Muscle of leg (tissue), 11 donors: ENCODE results near the gene PLXDC2. TPM values are rescaled to one million over a fixed set of nuclear protein-coding genes. Genes with fewer than 3 reads are reported as not detected.
A peak's percentile ranks its signal among the peaks of the same experiment; 100 is the strongest.

ENCODE experiments used
- DNase-seq: peaks from one replicate; pipeline ENCODE4 v3.0.0; 2013
- H3K27ac ChIP-seq: one replicate; pipeline ENCODE4 v1.5.1; 2013; ENCODE audit warnings: mild to moderate bottlenecking, low read length, control low read depth
- H3K27me3 ChIP-seq: one replicate; pipeline ENCODE4 v1.6.1; 2013; ENCODE audit warnings: low read length; ENCODE audit not compliant: control insufficient read depth, insufficient read depth
- H3K36me3 ChIP-seq: one replicate; pipeline ENCODE4 v1.6.1; 2013; ENCODE audit warnings: low read length; ENCODE audit not compliant: control insufficient read depth, insufficient read depth
- H3K4me1 ChIP-seq: one replicate; pipeline ENCODE4 v1.6.1; 2013; ENCODE audit warnings: low read length; ENCODE audit not compliant: control insufficient read depth, insufficient read depth
- H3K4me3 ChIP-seq: one replicate; pipeline ENCODE4 v1.5.1; 2013; ENCODE audit warnings: low read length, control low read depth
- H3K9me3 ChIP-seq: replicated peaks from 2 replicates; pipeline ENCODE4 v1.6.1; 2013; ENCODE audit warnings: low read depth, low read length; ENCODE audit not compliant: control insufficient read depth
- WGBS: methylation state at CpG from one replicate; pipeline ENCODE4 v1.1.5; 2013; ENCODE audit warnings: missing lambda C conversion rate; ENCODE audit not compliant: insufficient coverage; 5-methylcytosine and 5-hydroxymethylcytosine counted together
- polyA plus RNA-seq, 8 donors: library from polyadenylated mRNA; unstranded; fragments of 120-200 nt; gene quantifications; one replicate each; pipeline versions ENCODE4 v1.2.1 to v1.2.3, GENCODE V29; 2013; ENCODE audit warnings: inconsistent platforms in 1 of 8, low replicate concordance in 1 of 8; ENCODE audit not compliant: insufficient read length in 8 of 8, insufficient read depth in 1 of 8
- total RNA-seq: library from RNA; stranded (reverse); fragments of 120-200 nt; gene quantifications from one replicate; pipeline ENCODE4 v1.2.4, GENCODE V29; 2013

PLXDC2 gene
- total and polyA plus RNA-seq, 9 donors = 20.9 to 49.9 (median 33.9) TPM

DNA sequence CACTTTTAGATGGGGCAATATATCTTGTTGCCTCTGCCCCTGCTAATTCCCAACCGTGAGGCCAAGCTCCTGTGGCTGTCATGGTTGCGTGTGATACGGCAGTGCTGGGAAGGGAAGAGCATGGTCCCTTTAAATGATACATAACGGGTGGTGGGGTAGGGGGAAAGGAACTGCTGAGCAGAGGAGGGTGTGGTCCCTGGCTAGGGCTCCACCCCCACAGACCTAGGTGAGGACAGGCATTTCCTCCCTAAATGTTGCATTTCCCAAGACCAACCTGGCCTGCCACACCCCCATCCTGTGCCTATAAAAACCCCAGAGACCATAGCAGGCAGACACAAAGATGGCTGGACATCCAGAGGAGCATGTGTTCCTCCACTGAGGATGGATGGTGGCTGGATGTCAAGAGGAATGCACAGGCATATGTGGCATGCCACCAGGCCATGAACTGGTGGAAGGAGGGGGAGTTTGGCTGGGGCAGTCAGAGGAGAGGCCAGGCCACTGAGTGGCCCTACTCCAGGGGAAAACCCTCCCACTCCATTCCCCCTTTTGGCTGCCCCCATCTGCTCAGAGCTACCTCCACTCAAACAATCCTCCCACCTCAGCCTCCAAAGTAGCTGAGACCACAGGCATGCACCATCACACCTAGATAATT lies 104.0 kb downstream of the PLXDC2 start:
- Histone ChIP-seq H3K9me3 (no peaks in the 10 kb centered on the region), H3K27ac (no peak overlapping the region), H3K4me3 (no peak overlapping the region), H3K27me3 (no peaks in the 10 kb centered on the region), H3K36me3 (no peaks in the 10 kb centered on the region), H3K4me1 (peaks cover 11% of the 10 kb centered on the region)
- DNase-seq = no peak
- 100% methylated on average over 2 of the region's 4 CpGs for WGBS

DNA sequence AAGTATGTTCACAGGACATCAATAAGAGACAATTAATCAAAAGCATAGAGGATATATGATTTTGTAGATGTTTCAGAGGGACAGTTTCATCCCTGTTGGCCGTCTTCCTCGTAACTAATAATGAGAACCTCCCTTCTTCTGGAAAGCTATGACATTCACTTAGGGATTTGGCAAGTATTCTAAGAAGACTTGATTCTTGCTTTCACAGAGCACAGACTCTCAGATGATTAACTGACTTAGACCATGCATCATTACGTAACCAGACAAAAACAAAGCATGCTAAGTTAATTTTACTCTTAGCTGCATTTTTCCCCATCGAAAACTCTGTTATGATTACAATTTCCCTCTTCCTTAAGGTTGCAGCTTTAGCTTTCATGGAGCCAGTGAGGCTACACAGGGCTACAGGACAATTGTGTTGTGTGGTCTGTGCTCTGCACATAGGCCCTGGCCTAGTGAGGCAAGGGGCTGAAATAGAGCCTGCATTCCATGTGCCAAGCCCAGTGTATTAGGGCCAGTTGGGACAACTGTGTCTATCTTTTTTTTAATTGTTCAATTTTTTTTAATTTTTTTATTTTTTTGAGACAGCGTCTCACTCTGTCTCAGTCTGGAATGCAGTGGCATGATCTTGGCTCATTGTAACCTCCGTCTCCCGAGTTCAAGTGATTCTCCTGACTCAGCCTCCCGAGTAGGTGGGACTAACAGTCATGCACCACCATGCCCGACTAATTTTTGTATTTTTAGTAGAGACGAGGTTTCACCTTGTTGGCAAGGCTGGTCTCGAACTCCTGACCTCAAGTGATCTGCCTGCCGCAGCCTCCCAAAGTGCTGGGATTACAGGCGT lies 105.3 kb downstream of the PLXDC2 start:
- no peaks in the 10 kb centered on the region for H3K36me3 ChIP-seq
- H3K4me1 ChIP-seq = peaks cover 11% of the 10 kb centered on the region
- peak overlapping the region; percentile 78 for H3K27ac ChIP-seq
- no peaks in the 10 kb centered on the region for H3K9me3 ChIP-seq
- H3K27me3 ChIP-seq = no peaks in the 10 kb centered on the region
- 64% methylated on average over 8 of the region's 13 CpGs for WGBS
- no peak overlapping the region for H3K4me3 ChIP-seq
- peak; percentile 95 for DNase-seq

DNA sequence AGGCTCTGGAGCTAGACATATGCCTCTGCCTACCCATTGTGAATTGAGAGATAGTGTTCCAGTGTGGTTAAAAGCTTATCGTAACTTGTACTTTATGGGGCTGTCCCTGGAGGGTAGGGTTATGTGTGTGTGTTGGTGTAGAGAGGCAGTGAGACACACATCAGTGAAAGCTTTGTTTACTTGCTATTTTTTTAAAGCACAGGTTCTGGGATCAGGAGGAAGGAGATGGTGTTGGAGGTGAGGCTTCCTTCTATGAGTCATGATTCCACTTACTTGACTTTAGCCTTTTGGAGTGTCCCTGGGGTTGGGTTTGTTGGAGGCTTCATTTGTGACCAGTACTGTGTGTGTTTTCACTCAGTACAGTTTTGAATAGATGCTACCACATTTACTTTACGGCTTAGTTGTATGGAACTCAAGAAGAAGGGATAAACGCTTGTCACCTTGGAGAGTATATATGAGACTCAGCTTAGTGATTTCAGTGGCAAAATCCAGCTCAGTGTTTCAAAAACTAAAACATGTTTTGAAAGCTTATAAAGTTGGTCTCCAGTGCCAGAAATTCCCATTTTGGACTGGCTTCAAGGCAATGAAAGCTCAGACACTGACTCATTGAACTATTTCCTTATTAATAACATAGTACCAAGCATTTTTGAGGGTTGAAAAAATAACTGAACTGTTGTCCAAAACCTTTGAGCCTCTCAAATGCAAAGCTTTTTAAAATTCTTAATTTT lies 106.2 kb downstream of the PLXDC2 start:
- Histone ChIP-seq H3K4me3 (no peak overlapping the region), H3K27me3 (no peaks in the 10 kb centered on the region), H3K27ac (peak overlapping the region; percentile 33), H3K9me3 (no peaks in the 10 kb centered on the region), H3K36me3 (no peaks in the 10 kb centered on the region), H3K4me1 (peaks cover 11% of the 10 kb centered on the region)
- DNase-seq = peak; percentile 87
- 20% methylated on average over 1 of the region's 3 CpGs for WGBS

DNA sequence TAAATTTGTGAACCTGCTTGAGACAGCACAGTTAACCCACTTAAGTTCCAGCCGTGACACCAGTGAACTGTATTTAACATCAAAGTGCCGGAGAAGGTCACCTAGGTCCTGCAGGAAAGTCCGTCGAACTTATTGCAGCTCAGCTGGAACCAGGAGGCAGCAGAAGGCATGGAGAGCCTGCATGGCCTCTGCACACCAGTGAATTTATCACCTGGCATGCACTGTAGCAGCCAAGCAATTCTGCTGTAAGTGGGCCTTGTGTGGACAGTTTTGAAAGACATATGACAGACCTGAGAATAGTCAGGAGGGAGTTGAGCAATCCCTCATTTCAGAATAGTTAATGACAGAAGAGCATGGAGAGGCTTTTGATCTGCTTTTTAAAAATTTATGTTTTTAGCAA lies 108.8 kb downstream of the PLXDC2 start:
- WGBS = 74% methylated on average over 4 of the region's 4 CpGs
- DNase-seq = no peak
- peaks cover 9% of the 10 kb centered on the region for H3K4me1 ChIP-seq

DNA sequence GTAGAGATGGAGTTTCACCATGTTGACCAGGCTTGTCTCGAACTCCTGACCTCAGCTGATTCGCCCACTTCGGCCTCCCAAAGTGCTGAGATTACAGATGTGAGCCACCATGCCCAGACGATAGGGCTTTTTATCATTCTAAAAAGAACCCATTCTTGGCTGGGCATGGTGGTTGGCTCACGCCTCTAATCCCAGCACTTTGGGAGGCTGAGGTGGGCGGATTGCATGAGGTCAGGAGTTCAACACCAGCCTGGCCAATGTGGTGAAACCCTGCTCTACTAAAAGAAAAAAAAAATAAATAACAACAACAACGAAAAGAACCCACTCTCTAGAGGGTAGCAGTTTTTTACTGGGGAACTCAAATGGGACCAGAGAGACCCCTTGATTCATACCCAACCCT lies 112.7 kb downstream of the PLXDC2 start:
- no CpG with 5 or more reads among the region's 7 CpGs for WGBS
- Histone ChIP-seq H3K4me3 (no peak overlapping the region), H3K9me3 (no peaks in the 10 kb centered on the region), H3K36me3 (no peaks in the 10 kb centered on the region), H3K27me3 (no peaks in the 10 kb centered on the region), H3K4me1 (peaks cover 12% of the 10 kb centered on the region), H3K27ac (no peak overlapping the region)
- DNase-seq = no peak

More for the DNA sequence above, 108.8 kb downstream of the PLXDC2 start:
- Histone ChIP-seq H3K9me3 (no peaks in the 10 kb centered on the region), H3K27ac (no peak overlapping the region), H3K27me3 (no peaks in the 10 kb centered on the region), H3K4me3 (no peak overlapping the region), H3K36me3 (no peaks in the 10 kb centered on the region)

DNA sequence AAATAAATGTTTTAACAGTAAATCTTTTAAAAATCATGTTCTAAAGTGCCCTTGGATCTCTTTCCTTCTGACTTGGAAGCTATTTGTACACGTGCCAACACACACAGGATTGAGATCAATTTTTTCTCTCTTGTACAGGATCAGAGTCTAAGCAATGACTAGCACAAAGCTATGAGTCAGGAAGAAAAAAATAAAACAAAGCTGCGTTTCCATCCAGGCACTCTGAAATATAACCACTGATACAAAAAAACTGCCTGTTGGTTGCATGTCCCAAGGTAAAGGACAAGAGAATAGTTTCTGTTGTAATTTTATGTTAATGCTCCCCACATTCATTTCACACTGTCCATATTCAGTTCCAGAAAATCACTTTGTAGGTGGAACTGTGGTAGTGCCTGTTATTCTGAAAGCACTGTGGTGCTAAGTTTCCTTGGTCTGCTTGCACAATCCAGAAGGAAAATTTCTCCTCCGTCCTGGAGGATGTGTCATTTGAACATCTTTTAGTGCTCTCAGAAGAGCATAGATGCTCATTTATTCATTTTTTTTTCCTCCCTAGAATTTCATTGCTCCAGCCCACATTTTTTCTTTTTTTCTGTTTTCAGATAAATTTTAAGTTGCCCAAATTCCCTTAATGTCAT lies 113.4 kb downstream of the PLXDC2 start:
- no peak overlapping the region for H3K27ac ChIP-seq
- H3K9me3 ChIP-seq = no peaks in the 10 kb centered on the region
- peak; percentile 66 for DNase-seq
- no peaks in the 10 kb centered on the region for H3K36me3 ChIP-seq
- no CpG with 5 or more reads among the region's 3 CpGs for WGBS
- H3K27me3 ChIP-seq = no peaks in the 10 kb centered on the region
- H3K4me1 ChIP-seq = peaks cover 12% of the 10 kb centered on the region
- no peak overlapping the region for H3K4me3 ChIP-seq

DNA sequence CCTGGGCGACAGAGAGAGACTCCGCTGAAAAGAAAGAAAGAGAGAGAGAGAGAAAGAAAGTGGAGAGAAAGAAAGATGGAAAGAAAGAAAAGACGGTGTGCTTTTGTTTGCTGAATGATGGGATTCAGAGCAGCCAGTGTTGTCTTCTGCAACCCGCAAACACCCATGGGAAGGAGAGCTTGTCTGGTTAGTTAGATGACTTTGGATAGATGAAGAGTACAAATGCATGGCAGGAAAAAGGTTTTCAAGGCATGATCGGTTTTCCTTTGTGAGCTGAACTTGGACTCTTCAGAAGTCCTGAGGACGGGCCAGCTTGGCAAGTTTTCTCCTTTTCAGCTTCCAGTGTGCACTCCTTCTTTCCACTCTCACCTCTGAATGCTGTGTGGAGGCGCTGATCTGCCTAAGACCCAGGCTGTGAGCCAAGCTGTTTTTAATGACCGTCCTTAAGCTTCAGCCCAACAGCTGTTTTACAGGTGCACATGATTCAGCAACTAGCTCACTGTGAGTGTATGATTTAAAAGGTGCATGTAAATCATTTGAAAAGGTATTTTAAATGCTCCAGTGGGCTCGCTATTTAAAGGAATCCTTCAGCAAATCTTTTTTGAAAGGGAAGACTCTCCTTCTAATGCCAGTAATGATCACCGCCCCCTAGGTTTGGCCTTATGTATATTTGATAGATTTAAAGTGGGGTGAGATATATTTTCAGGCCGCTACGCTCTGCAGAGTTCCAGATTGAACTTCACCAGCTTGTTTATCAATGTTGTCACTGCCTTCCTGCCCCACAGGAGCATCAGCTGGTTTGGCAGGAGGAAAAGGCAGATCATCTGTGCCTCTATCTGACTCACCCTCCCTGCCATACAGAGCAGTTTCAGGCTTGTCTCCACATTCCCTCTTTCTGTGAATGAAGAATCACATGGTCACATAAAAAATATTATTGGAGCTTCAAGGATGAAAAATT lies 115.0 kb downstream of the PLXDC2 start:
- Histone ChIP-seq H3K36me3 (no peaks in the 10 kb centered on the region), H3K27me3 (no peaks in the 10 kb centered on the region), H3K4me3 (no peak overlapping the region), H3K9me3 (no peaks in the 10 kb centered on the region), H3K4me1 (peaks cover 20% of the 10 kb centered on the region), H3K27ac (peak overlapping the region; percentile 71)
- DNase-seq = peak; percentile 96
- 20% methylated on average over 8 of the region's 12 CpGs for WGBS

DNA sequence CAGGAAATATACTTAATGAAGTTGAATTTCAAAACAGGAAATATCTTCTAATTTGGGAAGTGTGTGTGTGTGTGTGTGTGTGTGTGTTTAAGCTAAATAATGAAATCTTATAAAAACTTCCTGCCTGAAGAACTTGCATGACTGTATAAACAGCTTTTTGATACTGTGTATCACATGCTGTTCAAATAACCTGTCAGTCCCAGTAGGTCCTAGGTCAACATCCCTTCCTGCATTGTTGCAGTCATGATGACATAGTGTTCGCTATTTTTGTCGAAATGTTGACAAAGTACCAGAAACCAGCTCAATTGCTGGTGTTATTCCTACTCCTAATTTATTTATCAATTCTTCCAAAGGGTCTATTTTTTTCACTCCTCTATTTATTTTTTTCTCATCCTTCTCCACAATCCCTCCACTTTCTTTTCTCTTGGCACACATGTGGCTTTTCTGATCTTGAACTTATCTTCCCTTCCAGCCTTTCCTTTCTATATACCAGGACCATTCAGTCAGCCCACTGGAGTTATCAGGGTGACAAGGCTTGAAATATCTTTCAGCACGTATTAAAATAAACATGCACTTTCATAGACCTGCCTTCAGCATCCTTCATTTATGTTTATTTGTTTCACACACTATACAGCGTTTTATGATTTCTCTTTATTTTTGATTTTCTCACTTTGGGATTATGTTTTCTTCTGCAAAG lies 115.8 kb downstream of the PLXDC2 start:
- peak overlapping the region; percentile 71 for H3K27ac ChIP-seq
- WGBS = 94% methylated on average over 2 of the region's 4 CpGs
- no peaks in the 10 kb centered on the region for H3K27me3 ChIP-seq
- peak; percentile 40 for DNase-seq
- H3K4me1 ChIP-seq = peaks cover 22% of the 10 kb centered on the region
- no peaks in the 10 kb centered on the region for H3K36me3 ChIP-seq
- H3K4me3 ChIP-seq = no peak overlapping the region
- H3K9me3 ChIP-seq = no peaks in the 10 kb centered on the region
